HG02840 (cell line): ENCODE measurements around the gene HK2.

Experiments used
- ATAC-seq: cut with Tn5 transposase; IDR thresholded peaks from one replicate; pipeline ENCODE4 v1.9.1; 2021; ENCODE audit warnings: mild to moderate bottlenecking, moderate library complexity, moderate number of reproducible peaks; ENCODE audit not compliant: unreplicated experiment, low FRiP score

HK2 gene

DNA sequence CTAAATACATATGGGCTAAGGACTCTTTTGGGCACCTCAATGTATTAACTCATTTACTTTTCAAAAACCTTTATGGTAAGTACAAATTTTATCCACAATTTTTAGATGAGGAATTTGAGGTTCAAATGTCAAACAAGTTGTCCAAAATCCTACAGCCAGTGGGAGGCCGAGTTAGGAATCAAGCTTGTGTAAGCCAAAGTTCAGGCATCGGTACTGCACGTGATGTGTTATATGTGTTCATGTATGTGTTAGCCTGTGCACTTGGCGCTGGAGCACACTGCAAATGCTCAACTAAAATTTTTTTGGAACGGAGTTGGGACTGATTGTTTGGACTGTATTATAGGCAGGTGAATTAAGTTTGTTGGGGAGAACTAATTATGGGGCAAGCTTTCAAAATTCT lies 22.7 kb downstream of the HK2 start:
- no peak for ATAC-seq

GRCh38 chr2:74857215-74857614 lies 23.3 kb downstream of the HK2 start:
- ATAC-seq: no peak

DNA sequence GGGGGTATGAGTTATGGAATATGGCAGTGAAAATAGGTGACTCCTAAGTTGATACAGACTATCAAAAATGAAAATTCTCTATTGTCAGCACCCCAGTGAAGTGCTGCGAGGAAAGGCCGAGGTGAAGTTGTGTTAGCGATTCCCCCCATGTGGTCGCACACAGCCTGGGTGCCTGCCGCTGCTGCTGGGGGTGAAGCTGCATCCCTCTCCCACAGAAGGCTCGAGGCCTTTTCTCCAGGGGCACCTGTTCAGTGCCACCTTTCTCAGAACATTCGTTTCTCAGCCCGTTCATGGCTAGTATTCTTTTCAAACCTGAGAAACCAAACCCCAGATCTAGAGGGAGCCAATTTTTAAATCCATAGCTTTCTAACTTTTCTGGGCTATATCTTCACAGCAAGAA lies 23.8 kb downstream of the HK2 start:
- ATAC-seq: no peak

- no peak for ATAC-seq
These were observed 24.4 kb downstream of the HK2 start for GRCh38 chr2:74858281-74858680.

GRCh38 chr2:74860079-74860478 lies 26.2 kb downstream of the HK2 start:
- ATAC-seq: no peak

- no peak for ATAC-seq
These were observed 26.6 kb downstream of the HK2 start for GRCh38 chr2:74860521-74860920.

DNA sequence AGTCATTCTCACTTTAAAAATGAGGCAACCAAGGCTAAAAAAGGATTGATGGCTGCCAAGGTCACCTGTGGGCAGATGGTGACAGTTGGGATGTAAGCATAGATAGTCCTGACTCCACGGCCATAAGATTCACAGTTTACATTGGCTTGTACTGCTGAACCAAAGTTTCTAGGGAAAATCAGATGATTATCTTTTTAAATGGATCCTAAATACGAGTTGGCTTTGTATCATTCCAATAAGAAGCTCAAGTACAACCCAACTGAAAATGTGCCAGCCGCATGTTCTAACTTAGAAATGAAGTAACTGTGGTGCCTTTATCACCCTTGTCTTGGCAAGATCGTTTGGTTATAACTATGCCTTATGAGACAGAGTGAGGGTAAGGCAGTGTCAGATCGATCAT lies 27.6 kb downstream of the HK2 start:
- ATAC-seq: no peak

DNA sequence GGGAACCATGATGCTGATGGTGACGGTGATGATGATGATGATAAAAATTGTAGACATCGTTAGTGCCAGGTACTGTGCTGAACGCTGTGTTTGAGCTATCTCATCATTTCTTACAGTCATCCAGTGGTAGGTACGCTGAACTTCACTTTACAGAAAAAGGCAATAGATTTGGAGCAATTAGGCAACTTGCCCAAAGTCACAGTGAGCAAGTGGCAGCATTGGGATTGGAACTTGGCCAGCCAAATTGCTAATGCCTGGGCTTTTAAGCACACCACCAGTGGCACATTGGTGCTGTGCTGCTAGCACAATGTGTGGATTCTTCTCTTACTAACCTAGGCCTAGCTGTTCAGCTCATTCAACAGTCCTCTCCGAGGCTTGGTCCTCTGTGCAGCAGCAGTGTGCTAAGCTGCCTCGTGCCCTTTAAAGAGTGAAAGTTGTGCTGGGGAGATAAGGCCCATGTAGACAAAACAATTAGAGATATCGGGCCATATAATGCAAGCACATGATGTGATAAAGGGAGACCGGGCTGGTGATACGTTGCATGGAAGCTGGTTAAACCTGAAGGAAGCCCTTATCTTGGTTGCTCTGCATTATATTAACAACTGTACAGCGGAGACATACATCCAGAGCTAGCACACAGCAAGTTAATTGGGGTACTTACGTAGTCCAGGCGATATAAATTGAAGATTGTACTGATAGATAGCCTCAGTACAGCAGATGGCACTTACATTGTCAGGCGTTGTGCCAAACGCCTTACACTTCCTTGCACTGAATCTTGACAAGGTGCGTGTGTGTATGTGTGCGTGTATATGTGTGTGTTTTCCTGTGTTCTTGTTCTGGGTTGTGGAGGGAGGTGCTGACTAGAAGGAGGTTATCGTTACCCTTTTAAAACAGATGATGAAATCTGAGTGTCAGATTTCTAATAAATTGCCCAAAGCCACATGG lies 28.4 kb downstream of the HK2 start:
- ATAC-seq: no peak

DNA sequence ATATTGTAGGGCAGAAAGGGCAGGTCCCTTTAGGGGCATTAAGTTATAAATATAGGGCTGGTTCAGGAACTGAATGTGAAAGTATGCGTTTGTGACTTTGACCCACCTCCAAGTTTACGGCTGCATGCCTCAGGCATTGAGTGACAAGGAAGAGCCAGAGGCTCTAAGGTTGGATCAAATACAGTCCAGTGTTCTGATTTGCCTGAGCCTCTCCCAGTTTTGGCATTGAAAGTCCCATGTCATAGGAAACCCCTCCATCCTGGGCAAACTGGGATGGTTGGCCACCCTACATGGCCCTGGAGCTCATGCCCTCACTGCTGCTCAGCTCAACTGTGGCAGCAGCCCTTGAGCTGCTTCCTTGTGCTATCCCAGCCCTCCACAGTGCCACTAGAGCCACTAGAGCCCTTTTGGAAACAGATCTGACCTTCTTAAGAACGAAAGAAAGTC lies 29.9 kb downstream of the HK2 start:
- no peak for ATAC-seq

DNA sequence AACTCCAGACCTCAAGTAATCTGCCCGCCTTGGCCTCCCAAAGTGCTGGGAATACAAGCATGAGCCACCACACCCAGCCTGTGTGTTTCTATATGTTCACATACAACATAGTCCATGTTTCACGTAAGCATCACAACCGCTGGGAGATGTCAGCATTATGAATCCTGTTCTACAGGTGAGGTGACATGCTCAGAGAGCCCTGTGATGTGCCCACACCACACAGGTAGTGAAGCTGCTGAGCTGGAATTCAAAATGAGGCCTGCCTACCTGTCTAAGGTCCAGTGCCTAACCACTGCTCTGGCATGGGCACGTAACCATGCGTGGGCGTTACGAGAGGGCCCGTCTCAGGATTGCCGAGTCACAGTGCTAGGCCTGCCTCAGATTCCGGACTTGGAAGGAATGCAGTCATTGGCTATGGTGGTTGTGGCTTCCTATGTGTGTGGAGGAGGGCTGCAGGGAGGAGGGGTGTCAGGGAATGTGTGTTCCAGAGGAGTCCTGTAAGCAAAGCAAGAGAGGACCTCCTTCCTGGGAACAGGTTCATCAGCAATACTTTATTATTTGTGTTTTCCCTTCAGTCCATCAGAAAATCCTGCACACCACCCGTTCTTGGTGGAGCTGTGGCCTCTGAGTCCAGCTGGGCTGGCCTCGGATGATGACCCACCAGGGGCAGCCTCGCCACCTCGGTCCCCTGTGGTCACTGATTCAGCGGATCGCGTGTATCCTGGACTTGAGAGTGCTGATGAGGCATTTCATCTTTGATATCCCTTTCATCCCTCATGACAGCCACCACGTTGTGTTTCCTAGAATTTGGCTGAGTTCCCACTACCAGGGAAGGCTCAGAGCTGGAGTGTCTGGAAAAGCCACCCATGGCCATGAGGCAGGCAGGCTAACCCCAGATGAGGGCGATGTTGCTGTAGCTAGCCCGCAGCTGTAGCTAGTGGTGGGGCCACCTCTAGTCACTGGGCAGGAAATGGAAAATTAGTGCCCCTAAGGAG lies 31.1 kb downstream of the HK2 start:
- no peak for ATAC-seq

- ATAC-seq: no peak
These were observed 32.1 kb downstream of the HK2 start for GRCh38 chr2:74865770-74866674.

- no peak for ATAC-seq
These were observed 34.1 kb downstream of the HK2 start for GRCh38 chr2:74867841-74868658.

- ATAC-seq: no peak
These were observed 35.6 kb downstream of the HK2 start for GRCh38 chr2:74869517-74869916.

DNA sequence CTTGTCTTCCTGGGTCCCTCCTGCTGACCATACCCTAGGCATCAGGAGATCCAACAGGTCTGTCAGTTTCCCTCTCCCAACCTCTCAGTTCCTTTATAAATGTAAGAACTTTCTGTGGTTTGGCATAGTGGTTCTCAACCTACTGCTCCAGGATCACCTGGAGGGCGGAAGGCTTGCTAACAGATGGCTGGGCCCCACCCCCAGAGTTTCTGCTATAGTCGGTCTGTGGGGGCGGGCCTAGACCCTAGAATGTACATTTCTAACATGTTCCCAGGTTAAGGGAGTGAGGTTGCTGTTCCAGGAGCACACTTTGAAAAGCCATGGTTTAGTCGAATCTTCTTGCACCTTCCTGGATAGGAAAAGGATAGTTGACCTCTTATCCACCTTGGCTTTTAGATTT lies 37.0 kb downstream of the HK2 start:
- ATAC-seq: no peak

DNA sequence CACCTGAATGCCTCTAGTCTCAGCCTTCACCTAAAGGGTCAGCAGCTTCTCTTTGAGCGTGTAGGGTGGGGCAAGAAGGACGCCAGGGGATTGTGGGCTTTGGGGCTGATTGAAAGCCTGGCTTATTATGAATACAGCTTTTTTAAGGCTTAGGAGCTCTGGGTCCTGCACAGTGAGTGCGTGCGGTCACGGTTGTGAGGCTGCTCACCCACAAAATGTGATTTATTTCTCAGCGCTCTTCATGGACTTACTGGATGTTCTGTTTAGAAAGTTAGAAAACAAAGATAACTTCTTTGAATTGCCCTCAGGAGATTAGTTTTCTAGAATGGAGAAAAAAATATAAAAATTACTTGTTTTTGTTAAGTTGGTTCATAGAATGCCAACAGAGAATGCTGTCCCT lies 37.5 kb downstream of the HK2 start:
- no peak for ATAC-seq

DNA sequence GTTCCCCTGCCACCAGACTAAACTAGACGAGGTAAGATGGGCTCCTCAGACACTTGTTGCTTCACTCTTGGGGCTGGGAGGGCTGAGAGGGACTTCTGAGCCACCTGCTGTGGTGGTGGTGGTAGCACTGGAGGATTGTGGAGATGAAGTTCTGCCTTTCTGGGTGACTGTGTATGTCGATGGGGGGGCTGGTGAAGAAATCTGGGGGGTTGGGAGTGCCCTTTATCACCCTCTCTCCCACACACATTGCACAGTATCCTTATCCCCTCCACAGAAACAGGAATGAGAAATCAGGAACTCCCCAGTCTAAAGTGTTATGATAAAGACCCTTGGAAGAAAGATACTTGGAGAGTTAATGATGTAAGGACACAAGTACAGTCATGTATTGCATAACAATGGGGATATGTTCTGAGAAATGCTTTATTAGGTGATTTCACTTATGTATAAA lies 38.5 kb downstream of the HK2 start:
- ATAC-seq: no peak

- ATAC-seq: no peak
These were observed 39.2 kb downstream of the HK2 start for GRCh38 chr2:74873012-74873665.
